Suprapubic skin (tissue), 4 donors: Measurements from ENCODE around the gene RPGRIP1L. TPM values are rescaled to one million over a fixed set of nuclear protein-coding genes. Genes with fewer than 3 reads are reported as not detected.

Experiments
- DNase-seq, 2 donors: peaks; one replicate each; pipeline ENCODE4 v3.0.0-alpha.2; 2019; ENCODE audit warnings: low spot score in 2 of 2
- H3K27ac ChIP-seq: fragments of 200-600 bp; sonication (generic); one replicate; pipeline ENCODE4 v1.5.1; 2019
- H3K27me3 ChIP-seq: fragments of 200-600 bp; sonication (generic); one replicate; pipeline ENCODE4 v1.5.1; 2019
- H3K36me3 ChIP-seq: fragments of 200-600 bp; sonication (generic); one replicate; pipeline ENCODE4 v1.5.1; 2019
- H3K4me1 ChIP-seq: fragments of 200-600 bp; sonication (generic); one replicate; pipeline ENCODE4 v1.5.1; 2019
- H3K4me3 ChIP-seq: fragments of 200-600 bp; sonication (generic); one replicate; pipeline ENCODE4 v1.5.1; 2019; ENCODE audit warnings: mild to moderate bottlenecking
- H3K9me3 ChIP-seq: fragments of 200-600 bp; sonication (generic); one replicate; pipeline ENCODE4 v1.5.1; 2019
- EP300 ChIP-seq: sonication (generic); formaldehyde crosslinking; IDR thresholded peaks from one replicate; pipeline ENCODE4 v1.6.1; 2017; ENCODE audit warnings: antibody characterized with exemption
- POLR2A ChIP-seq, 2 donors: fragments of 450-650 bp; IDR thresholded peaks; one replicate each; pipeline ENCODE4 v1.6.1; 2017; ENCODE audit warnings: antibody characterized with exemption in 2 of 2, mild to moderate bottlenecking in 2 of 2, moderate library complexity in 2 of 2
- POLR2AphosphoS5 ChIP-seq, 3 donors: sonication (generic); formaldehyde crosslinking; IDR thresholded peaks; one replicate each; pipeline ENCODE4 v1.6.1; 2017; ENCODE audit warnings: antibody characterized with exemption in 3 of 3
- WGBS: methylation state at CpG from one replicate; pipeline ENCODE4 v1.1.5; 2018; 5-methylcytosine and 5-hydroxymethylcytosine counted together
- total RNA-seq, 4 donors: library from RNA; depleted of rRNA; stranded (reverse); fragments of >200 nt; gene quantifications; one replicate each; pipeline ENCODE4 v1.1.0, GENCODE V29; 2016
- TF ChIP-seq, protein P1 (sequence below), 2 donors: fragments of 200-600 bp in 1 of 2; fragments of 450-650 bp in 1 of 2; sonication (generic) in 1 of 2; IDR thresholded peaks; one replicate each; pipeline ENCODE4 v1.5.1; 2016 to 2019; ENCODE audit warnings: antibody characterized with exemption in 2 of 2, mild to moderate bottlenecking in 1 of 2, moderate library complexity in 1 of 2

Gene RPGRIP1L
- total RNA-seq, 4 donors from 2014 or later = 2.4 to 7.2 (median 3.8) TPM

DNA sequence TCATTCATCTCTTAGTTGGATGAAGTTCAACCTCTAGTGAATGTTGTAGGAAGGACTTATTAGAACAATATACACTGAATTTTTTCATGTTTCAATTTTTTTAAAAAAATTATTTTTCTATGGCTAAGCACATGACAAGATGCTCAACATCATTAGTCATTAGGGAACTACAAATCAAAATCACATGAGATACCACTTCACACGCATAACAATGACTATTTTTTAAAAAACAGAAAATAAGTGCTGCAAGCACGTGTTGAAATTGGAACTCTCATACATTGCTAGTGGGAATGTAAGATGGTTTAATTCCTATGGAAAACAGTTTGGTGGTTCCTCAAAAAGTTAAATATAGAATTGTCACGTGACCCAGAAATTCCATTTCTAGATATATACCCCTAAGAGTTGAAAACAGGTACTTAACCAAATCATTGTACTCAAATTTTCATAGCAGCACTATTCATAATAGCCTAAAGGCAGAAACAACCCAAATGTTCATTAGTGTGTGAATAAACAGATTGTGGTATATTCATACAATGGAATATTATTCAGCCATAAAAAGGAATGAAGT is 115.5 kb downstream of the RPGRIP1L start:
- DNase-seq = no peak
- TF ChIP-seq POLR2AphosphoS5 (IDR thresholded peaks at IDR 0.05) (no peak), POLR2A (IDR thresholded peaks at IDR 0.05) (no peak), EP300 (no peak)
- TF ChIP-seq, protein P1, sequence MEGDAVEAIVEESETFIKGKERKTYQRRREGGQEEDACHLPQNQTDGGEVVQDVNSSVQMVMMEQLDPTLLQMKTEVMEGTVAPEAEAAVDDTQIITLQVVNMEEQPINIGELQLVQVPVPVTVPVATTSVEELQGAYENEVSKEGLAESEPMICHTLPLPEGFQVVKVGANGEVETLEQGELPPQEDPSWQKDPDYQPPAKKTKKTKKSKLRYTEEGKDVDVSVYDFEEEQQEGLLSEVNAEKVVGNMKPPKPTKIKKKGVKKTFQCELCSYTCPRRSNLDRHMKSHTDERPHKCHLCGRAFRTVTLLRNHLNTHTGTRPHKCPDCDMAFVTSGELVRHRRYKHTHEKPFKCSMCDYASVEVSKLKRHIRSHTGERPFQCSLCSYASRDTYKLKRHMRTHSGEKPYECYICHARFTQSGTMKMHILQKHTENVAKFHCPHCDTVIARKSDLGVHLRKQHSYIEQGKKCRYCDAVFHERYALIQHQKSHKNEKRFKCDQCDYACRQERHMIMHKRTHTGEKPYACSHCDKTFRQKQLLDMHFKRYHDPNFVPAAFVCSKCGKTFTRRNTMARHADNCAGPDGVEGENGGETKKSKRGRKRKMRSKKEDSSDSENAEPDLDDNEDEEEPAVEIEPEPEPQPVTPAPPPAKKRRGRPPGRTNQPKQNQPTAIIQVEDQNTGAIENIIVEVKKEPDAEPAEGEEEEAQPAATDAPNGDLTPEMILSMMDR (IDR thresholded peaks at IDR 0.05) = no peak
- H3K9me3 ChIP-seq = no peaks in the 10 kb centered on the region
- H3K4me1 ChIP-seq = no peaks in the 10 kb centered on the region
- H3K27ac ChIP-seq = no peak overlapping the region
- no peak overlapping the region for H3K4me3 ChIP-seq
- H3K27me3 ChIP-seq = no peaks in the 10 kb centered on the region
- H3K36me3 ChIP-seq = no peaks in the 10 kb centered on the region
- WGBS = 80% methylated on average over 3 of the region's 3 CpGs

DNA sequence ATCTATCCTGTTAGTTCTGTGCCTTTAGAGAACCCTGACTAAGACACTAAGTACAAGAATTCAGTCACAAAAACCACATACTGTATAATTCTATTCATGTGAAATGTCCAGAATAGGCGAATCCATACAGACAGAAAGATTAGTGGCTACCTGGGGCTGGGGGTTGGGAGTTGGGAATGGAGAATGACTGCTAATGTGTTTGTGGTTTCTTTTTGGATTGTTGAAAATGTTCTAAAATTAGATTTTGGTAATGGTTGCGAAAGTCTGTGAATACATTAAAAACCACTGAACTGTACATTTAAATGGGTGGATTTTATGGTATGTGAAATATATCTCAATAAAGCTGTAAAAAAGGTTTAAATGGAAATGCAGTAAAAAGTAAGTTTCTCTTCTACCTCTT is 120.3 kb downstream of the RPGRIP1L start:
- DNase-seq = no peak
- no peaks in the 10 kb centered on the region for H3K4me1 ChIP-seq
- H3K36me3 ChIP-seq = no peaks in the 10 kb centered on the region
- no peak overlapping the region for H3K27ac ChIP-seq
- H3K4me3 ChIP-seq = no peak overlapping the region
- 88% methylated on average over 2 of the region's 2 CpGs for WGBS
- H3K9me3 ChIP-seq = no peaks in the 10 kb centered on the region
- TF ChIP-seq POLR2AphosphoS5 (IDR thresholded peaks at IDR 0.05) (no peak), EP300 (no peak), POLR2A (IDR thresholded peaks at IDR 0.05) (no peak)
- TF ChIP-seq, protein P1 (IDR thresholded peaks at IDR 0.05) = no peak
- H3K27me3 ChIP-seq = no peaks in the 10 kb centered on the region

DNA sequence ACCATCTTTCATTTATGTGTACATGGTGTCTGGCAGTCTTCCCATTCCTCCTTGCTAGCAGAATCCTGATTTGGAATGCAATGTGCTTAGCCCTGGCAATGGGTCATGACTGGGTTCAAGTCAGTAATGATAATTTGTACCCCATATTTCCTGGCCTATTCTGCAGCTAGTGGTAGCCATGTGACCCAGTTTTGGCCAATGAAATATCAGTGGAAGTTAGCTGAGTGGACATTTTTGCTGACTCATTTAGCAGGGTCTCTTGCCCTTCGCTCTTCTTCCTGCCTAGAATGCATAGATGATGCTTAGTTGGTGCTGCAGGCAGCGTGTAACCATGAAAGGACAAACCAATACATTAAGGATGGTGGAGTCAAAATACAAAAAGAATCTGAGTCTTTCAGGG is 121.9 kb downstream of the RPGRIP1L start:
- WGBS = 90% methylated on average over 2 of the region's 2 CpGs
- no peaks in the 10 kb centered on the region for H3K27me3 ChIP-seq
- no peaks in the 10 kb centered on the region for H3K4me1 ChIP-seq
- no peaks in the 10 kb centered on the region for H3K36me3 ChIP-seq
- H3K27ac ChIP-seq = no peak overlapping the region
- H3K4me3 ChIP-seq = no peak overlapping the region
- no peaks in the 10 kb centered on the region for H3K9me3 ChIP-seq
- DNase-seq = no peak
- TF ChIP-seq, protein P1 (IDR thresholded peaks at IDR 0.05) = no peak
- TF ChIP-seq POLR2AphosphoS5 (IDR thresholded peaks at IDR 0.05) (no peak), POLR2A (IDR thresholded peaks at IDR 0.05) (no peak), EP300 (no peak)

DNA sequence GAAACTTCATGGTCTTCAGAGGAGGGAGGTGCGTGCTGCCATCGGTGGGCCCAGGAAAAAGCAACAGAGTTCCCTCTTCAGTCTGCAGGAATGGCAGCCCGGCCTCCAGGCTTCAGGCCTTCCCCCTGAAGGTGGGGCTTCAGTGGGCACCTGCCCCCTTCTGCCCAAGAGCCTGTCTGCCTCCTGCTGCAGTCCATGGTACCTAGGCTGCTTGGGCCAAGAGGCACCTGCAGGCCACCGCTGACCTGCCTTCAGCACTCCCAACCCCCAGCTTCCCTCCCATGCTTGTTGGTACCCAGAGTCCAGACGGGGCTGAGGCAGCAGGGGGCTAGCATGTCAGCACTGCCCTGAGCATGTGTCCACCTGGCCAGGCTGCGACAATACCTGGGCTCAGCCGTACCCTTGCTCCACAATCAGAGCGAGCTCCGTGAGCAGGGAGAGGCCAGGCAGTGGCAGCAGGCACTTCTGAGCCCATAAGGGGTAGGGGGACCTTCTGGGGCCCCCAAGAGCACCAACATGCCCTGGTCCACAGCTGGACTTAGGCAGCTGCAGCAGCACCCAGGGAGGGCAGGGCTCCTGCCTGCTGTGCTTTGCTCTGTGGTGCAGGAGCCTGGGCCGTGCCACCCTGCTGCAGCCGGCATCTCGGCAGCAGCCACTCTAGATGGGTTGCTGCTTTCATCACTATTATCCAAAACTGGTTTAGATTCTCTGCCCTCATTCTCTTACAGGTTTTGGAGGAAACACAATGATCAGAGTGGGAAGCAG is 123.4 kb downstream of the RPGRIP1L start:
- H3K4me1 ChIP-seq = no peaks in the 10 kb centered on the region
- 100% methylated on average over 5 of the region's 12 CpGs for WGBS
- H3K27me3 ChIP-seq = no peaks in the 10 kb centered on the region
- H3K9me3 ChIP-seq = no peaks in the 10 kb centered on the region
- H3K36me3 ChIP-seq = no peaks in the 10 kb centered on the region
- no peak overlapping the region for H3K27ac ChIP-seq
- H3K4me3 ChIP-seq = no peak overlapping the region
- TF ChIP-seq POLR2AphosphoS5 (IDR thresholded peaks at IDR 0.05) (no peak), POLR2A (IDR thresholded peaks at IDR 0.05) (no peak), EP300 (no peak)
- TF ChIP-seq, protein P1 (IDR thresholded peaks at IDR 0.05) = no peak
- no peak for DNase-seq

DNA sequence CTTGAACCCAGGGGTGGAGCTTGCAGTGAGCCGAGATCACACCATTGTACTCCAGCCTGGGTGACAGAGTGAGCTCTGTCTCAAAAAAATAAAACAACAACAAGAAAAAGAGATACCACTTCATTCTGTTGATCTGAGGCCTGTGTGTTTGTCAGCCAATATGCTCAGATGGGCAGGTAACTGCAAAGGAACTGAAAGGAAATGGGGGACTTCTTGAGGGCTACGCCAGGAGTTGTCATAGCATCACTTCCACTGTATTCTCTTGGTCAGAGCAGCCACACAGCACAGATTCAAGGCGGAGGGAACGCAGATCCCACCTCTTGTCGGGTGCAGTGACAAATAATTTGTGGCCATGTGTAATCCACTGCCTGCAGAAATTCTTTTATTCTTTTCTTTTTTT is 126.8 kb downstream of the RPGRIP1L start:
- 96% methylated on average over 5 of the region's 5 CpGs for WGBS
- H3K27me3 ChIP-seq = no peaks in the 10 kb centered on the region

More for the DNA sequence above, 126.8 kb downstream of the RPGRIP1L start:
- DNase-seq = no peak
- TF ChIP-seq EP300 = no peak
- TF ChIP-seq POLR2AphosphoS5 (IDR thresholded peaks at IDR 0.05) = no peak
- TF ChIP-seq POLR2A (IDR thresholded peaks at IDR 0.05) = no peak
- TF ChIP-seq, protein P1 (IDR thresholded peaks at IDR 0.05) = no peak
- no peaks in the 10 kb centered on the region for H3K36me3 ChIP-seq
- no peaks in the 10 kb centered on the region for H3K4me1 ChIP-seq
- H3K9me3 ChIP-seq = no peaks in the 10 kb centered on the region
- no peak overlapping the region for H3K4me3 ChIP-seq
- no peak overlapping the region for H3K27ac ChIP-seq
